GM12878 (cell line): ENCODE results near the gene CIAO1. TPM values are rescaled to one million over a fixed set of nuclear protein-coding genes. Genes with fewer than 3 reads are reported as not detected.

Experiments
- ATAC-seq: fragments of 200-7000 bp; cut with Tn5 transposase; 3 replicates; pipeline ENCODE4 v1.9.1; 2020; ENCODE audit warnings: mild to moderate bottlenecking, moderate library complexity
- BruUV-seq: library from RNA; stranded (reverse); fragments of 400-500 nt; replicated peaks from 2 replicates; lab custom pipeline; 2021; lab: Mats Ljungman, UMichigan
- CTCF ChIA-PET: fragments of 300-600 bp; sonication (Branson Sonifier 250); formaldehyde crosslinking; extraction: SDS; loops from one replicate; lab custom pipeline; 2021; ENCODE audit warnings: inconsistent platforms; lab: Yijun Ruan, JAX
- POLR2A ChIA-PET: fragments of 350-600 bp; formaldehyde crosslinking; extraction: SDS; loops from one replicate; lab custom pipeline; 2021; ENCODE audit warnings: inconsistent platforms; lab: Charles Lee
- RAD21 ChIA-PET: fragments of 300-600 bp; sonication (Branson Sonifier 250); formaldehyde crosslinking; loops from one replicate; lab custom pipeline; 2023; ENCODE audit warnings: antibody characterized with exemption; ENCODE audit not compliant: unreplicated experiment; lab: Charles Lee
- SMC1A ChIA-PET: fragments of 300-600 bp; sonication (Branson Sonifier 250); formaldehyde crosslinking; loops from one replicate; lab custom pipeline; 2023; ENCODE audit not compliant: unreplicated experiment, uncharacterized antibody; lab: Charles Lee
- DNase-seq: peaks from one replicate; pipeline ENCODE4 v3.0.0-alpha.2; 2011; ENCODE audit warnings: low read depth, low spot score
- FAIRE-seq: peaks from 3 replicates; lab custom pipeline; 2011; peaks lifted over from hg19 to GRCh38; lab: Jason Lieb, UNC
- H2AFZ ChIP-seq: 2 replicates; pipeline ENCODE4 v1.6.0; 2011; ENCODE audit warnings: low read depth, low read length, control low read depth; ENCODE audit not compliant: control insufficient read depth
- H3K27ac ChIP-seq: 2 replicates; pipeline ENCODE4 v1.5.1; 2011; ENCODE audit warnings: control low read depth; ENCODE audit not compliant: control insufficient read depth, insufficient read depth
- H3K27me3 ChIP-seq, 2 experiments: replicated peaks in 1 of 2; 2 replicates each; pipeline versions ENCODE4 v1.6.0 to v1.6.1; 2011; ENCODE audit warnings: low read length in 1 of 2; ENCODE audit not compliant: control insufficient read depth in 2 of 2, insufficient read depth in 2 of 2
- H3K36me3 ChIP-seq, 2 experiments: 2 replicates each; pipeline ENCODE4 v1.5.1; 2011; ENCODE audit warnings: low read length in 1 of 2; ENCODE audit not compliant: control insufficient read depth in 2 of 2, insufficient read depth in 2 of 2
- H3K4me1 ChIP-seq: 2 replicates; pipeline ENCODE4 v1.6.1; 2011; ENCODE audit warnings: mild to moderate bottlenecking, low read length, moderate library complexity, mixed read lengths; ENCODE audit not compliant: control insufficient read depth, insufficient read depth
- H3K4me2 ChIP-seq: 2 replicates; pipeline ENCODE4 v1.6.0; 2011; ENCODE audit warnings: control low read depth; ENCODE audit not compliant: control insufficient read depth, insufficient read depth
- H3K4me3 ChIP-seq: fragments of 200-600 bp; sonication (generic); 2 replicates; pipeline ENCODE4 v1.5.1; 2016
- H3K79me2 ChIP-seq: 2 replicates; pipeline ENCODE4 v1.6.0; 2011; ENCODE audit warnings: low read length; ENCODE audit not compliant: control insufficient read depth, insufficient read depth
- H3K9ac ChIP-seq: 2 replicates; pipeline ENCODE4 v1.8.0; 2011; ENCODE audit warnings: low read length, control low read depth, mixed read lengths; ENCODE audit not compliant: control insufficient read depth, insufficient read depth
- H3K9me3 ChIP-seq: replicated peaks from 3 replicates; pipeline ENCODE4 v1.5.1; 2011; ENCODE audit warnings: mild to moderate bottlenecking, low read length; ENCODE audit not compliant: control insufficient read depth, insufficient read depth
- H4K20me1 ChIP-seq: 2 replicates; pipeline ENCODE4 v1.6.0; 2011; ENCODE audit not compliant: control insufficient read depth, insufficient read depth
- FOXK2 ChIP-seq: fragments of 450-650 bp; IDR thresholded peaks from 2 replicates; pipeline ENCODE4 v1.6.1; 2017; ENCODE audit warnings: mild to moderate bottlenecking, moderate library complexity
- NFYA ChIP-seq: IDR thresholded peaks from 2 replicates; pipeline ENCODE4 v1.6.1; 2011; ENCODE audit warnings: low read depth, mild to moderate bottlenecking, low read length, improper control_type of control experiment, borderline replicate concordance
- NR2C2 ChIP-seq: IDR thresholded peaks from 2 replicates; pipeline ENCODE4 v1.6.1; 2011; ENCODE audit warnings: borderline replicate concordance, low read depth; ENCODE audit not compliant: control insufficient read depth, insufficient read length
- POU2F2 ChIP-seq: IDR thresholded peaks from 3 replicates; pipeline ENCODE4 v1.6.1; 2011; ENCODE audit warnings: low read depth, mild to moderate bottlenecking, low read length, borderline replicate concordance
- SPI1 ChIP-seq: IDR thresholded peaks from 2 replicates; pipeline ENCODE4 v1.6.1; 2011; ENCODE audit warnings: low read depth, mild to moderate bottlenecking, low read length, moderate library complexity, borderline replicate concordance; ENCODE audit not compliant: insufficient read depth
- SRF ChIP-seq, 2 experiments: IDR thresholded peaks; 2 replicates each; pipeline ENCODE4 v1.6.1; 2011; ENCODE audit warnings: low read depth in 2 of 2, low read length in 2 of 2, mild to moderate bottlenecking in 1 of 2, moderate library complexity in 1 of 2
- TBL1XR1 ChIP-seq: IDR thresholded peaks from 2 replicates; pipeline ENCODE4 v1.6.1; 2012; ENCODE audit warnings: low read depth, low read length, improper control_type of control experiment
- ZNF622 ChIP-seq: fragments of 450-650 bp; IDR thresholded peaks from 2 replicates; pipeline ENCODE4 v1.6.1; 2017; ENCODE audit warnings: mild to moderate bottlenecking, inconsistent platforms
- WGBS: methylation state at CpG from one replicate; pipeline ENCODE4 v1.1.6; 2016; ENCODE audit warnings: low lambda C conversion rate; ENCODE audit not compliant: insufficient replicate concordance, insufficient coverage; ENCODE audit errors: missing lambda C conversion rate; 5-methylcytosine and 5-hydroxymethylcytosine counted together
- in situ Hi-C: fragments of 300-500 bp; cut with MboI; formaldehyde crosslinking; loops from 9 replicates; pipeline ENCODE4 v1.14.3; 2018; ENCODE audit warnings: mixed read lengths
- intact Hi-C: fragments of 100-400 bp; cut with micrococcal nuclease; formaldehyde crosslinking; loops from one replicate; pipeline ENCODE4 v1.14.2; 2022; ENCODE audit not compliant: unreplicated experiment
- polyA plus RNA-seq, 11 experiments: library from polyadenylated mRNA; depleted of rRNA in 4 of 11; unstranded in 6 of 11; stranded (reverse) in 5 of 11; fragments of >200 nt; fragmentation: Nextera tagmentation in 4 of 11; fragmentation: Illumina TruSeq in 1 of 11; extraction: Ambion mirVana in 4 of 11; extraction: Trizol in 1 of 11; gene quantifications; 1 replicate in 1 of 11; 2 replicates in 10 of 11; pipeline versions ENCODE4 v1.2.1 to v1.2.3, GENCODE V29; 2011 to 2016; ENCODE audit warnings: inconsistent platforms in 2 of 11, missing spikeins in 2 of 11, low read depth in 1 of 11
- total RNA-seq, 4 experiments: library from RNA; depleted of rRNA in 3 of 4; stranded (reverse); fragments of >200 nt in 3 of 4; fragmentation: Illumina TruSeq in 1 of 4; extraction: Trizol in 1 of 4; gene quantifications; 2 replicates each; pipeline versions ENCODE4 v1.2.1 to v1.2.3, GENCODE V29; 2013 to 2021
- TF ChIP-seq, protein P1 (sequence below): fragments of 450-650 bp; formaldehyde crosslinking; IDR thresholded peaks from 2 replicates; pipeline ENCODE4 v1.5.0; 2022; ENCODE audit warnings: mild to moderate bottlenecking, missing genetic modification characterization

Gene CIAO1
- total and polyA plus RNA-seq, 10 of the 15 experiments (the other 5 are each of a cell fraction or from before 2014, with no cell fraction given): 8.3 to 89.4 (median 63.4) TPM

DNA sequence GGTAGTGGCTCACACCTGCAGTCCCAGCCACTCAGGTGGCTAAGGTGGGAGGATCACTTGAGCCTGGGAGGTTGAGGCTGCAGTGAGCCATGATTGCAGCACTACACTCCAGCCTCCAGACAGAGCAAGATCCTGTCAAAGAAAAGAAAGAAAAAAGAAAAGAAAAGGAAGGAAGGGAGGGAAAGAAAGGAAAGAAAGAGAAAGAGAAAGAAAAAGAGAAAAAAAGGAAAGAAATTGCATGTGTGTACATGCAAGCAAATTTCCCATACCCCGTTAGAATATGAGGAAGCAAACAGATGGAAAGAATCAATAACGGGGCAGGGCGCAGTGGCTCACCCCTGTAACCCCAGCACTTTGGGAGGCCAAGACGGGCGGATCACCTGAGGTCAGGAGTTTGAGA, 18.1 kb upstream of the CIAO1 start:
- Histone ChIP-seq H3K79me2 (no peaks in the 10 kb centered on the region), H3K27ac (no peak overlapping the region), H3K36me3 (peaks cover 9 to 11% of the 10 kb centered on the region in 2 experiments; a peak in 3 of 4 replicates), H2AFZ (no peak overlapping the region), H3K4me3 (no peak overlapping the region), H3K9me3 (no peaks in the 10 kb centered on the region), H3K4me1 (peaks cover 11% of the 10 kb centered on the region), H3K9ac (no peak overlapping the region), H3K4me2 (no peak overlapping the region), H4K20me1 (no peaks in the 10 kb centered on the region), H3K27me3 (no peaks in the 10 kb centered on the region)
- BruUV-seq: no TSS peak
- ATAC-seq: no peak
- POLR2A ChIA-PET: no interaction called here
- in situ Hi-C loops: no loop called here
- FAIRE-seq: no peak
- SMC1A ChIA-PET: no interaction called here
- RAD21 ChIA-PET: no interaction called here
- CTCF ChIA-PET: no interaction called here
- intact Hi-C loops: no loop called here
- TF ChIP-seq NFYA (no peak), SRF (IDR thresholded peaks at IDR 0.05; ENCODE audit: low read depth in 2 of 2, low read length in 2 of 2) (no peak), POU2F2 (no peak), SPI1 (no peak), TBL1XR1 (no peak), ZNF622 (no peak), NR2C2 (no peak), FOXK2 (no peak)
- TF ChIP-seq, protein P1, sequence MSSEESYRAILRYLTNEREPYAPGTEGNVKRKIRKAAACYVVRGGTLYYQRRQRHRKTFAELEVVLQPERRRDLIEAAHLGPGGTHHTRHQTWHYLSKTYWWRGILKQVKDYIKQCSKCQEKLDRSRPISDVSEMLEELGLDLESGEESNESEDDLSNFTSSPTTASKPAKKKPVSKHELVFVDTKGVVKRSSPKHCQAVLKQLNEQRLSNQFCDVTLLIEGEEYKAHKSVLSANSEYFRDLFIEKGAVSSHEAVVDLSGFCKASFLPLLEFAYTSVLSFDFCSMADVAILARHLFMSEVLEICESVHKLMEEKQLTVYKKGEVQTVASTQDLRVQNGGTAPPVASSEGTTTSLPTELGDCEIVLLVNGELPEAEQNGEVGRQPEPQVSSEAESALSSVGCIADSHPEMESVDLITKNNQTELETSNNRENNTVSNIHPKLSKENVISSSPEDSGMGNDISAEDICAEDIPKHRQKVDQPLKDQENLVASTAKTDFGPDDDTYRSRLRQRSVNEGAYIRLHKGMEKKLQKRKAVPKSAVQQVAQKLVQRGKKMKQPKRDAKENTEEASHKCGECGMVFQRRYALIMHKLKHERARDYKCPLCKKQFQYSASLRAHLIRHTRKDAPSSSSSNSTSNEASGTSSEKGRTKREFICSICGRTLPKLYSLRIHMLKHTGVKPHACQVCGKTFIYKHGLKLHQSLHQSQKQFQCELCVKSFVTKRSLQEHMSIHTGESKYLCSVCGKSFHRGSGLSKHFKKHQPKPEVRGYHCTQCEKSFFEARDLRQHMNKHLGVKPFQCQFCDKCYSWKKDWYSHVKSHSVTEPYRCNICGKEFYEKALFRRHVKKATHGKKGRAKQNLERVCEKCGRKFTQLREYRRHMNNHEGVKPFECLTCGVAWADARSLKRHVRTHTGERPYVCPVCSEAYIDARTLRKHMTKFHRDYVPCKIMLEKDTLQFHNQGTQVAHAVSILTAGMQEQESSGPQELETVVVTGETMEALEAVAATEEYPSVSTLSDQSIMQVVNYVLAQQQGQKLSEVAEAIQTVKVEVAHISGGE (CRISPR knock-in tag): no peak
- TF ChIP-seq, all 136 proteins: peak for 0
- DNase-seq: no peak
- WGBS: 80% methylated on average over 5 of the region's 5 CpGs
